ENCODE data around the gene GPR55. TPM values are rescaled to one million over a fixed set of nuclear protein-coding genes. Genes with fewer than 3 reads are reported as not detected.

Gene GPR55
- total and polyA plus RNA-seq, 2 of the 4 experiments (the other 2 are of a cell fraction), result 0.03 TPM; not detected in 1

DNA sequence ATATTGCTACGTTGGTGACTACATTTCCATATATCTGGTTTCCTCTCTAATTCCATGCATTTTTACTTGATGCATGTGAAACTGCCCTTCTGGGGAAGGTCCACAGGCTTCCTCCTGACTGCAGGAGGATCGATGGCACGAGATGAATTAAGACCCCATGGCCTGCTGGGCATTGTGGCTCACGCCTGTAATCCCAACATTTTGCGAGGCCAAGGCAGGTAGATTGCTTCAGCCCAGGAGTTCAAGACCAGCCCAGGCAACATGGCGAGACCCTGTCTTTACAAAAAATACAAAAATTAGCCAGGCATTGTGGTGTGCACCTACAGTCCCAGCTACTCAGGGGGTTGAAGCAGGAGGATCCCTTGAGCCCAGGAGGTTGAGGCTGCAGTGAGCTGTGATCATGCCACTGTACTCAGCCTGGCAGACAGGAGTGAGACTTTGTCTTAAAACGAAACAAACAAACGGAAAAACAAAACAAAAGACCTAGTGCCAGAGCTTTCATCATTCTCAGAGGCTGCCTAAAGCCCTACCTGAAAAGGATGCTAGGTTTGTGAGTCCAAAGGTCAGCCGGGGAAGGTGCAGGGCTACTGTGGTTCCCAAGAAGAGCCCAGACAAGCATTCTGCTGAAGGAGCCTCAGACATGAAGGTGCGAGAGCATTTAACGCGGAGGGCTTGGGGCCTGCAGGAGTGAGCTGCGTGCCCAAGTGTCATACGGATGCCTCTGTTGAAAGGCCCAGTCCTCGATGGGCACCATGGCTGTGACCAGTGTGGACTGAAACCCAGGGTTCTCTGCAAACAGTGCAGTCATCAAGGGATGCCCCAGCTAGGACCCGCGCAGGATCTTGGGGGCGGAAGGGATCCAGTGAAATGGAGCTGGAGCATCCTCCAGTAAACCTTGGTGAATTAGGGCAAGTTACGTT lies 21.6 kb downstream of the GPR55 start:
- Histone ChIP-seq H4K8ac (ENCODE audit: low read depth in 2 of 2, low read length in 2 of 2) (no peak overlapping the region), H3K4me2 (ENCODE audit: low read depth, low read length) (no peak overlapping the region), H2BK5ac (ENCODE audit: low read depth, low read length, poor library complexity, severe bottlenecking) (no peak overlapping the region), H3K23ac (ENCODE audit: low read depth, low read length) (no peak overlapping the region), H2AK9ac (replicated peaks; ENCODE audit: low read depth, low read length, poor library complexity) (no peak overlapping the region), H3K27me3 (ENCODE audit: control insufficient read depth, insufficient read depth, low read length) (peaks cover 23% of the 10 kb centered on the region), H3K56ac (ENCODE audit: extremely low read depth, insufficient read depth, low read length) (no peak overlapping the region), H2AK5ac (ENCODE audit: low read depth, low read length) (no peak overlapping the region), H3K14ac (replicated peaks; ENCODE audit: low read depth, low read length) (no peak overlapping the region), H2BK120ac (ENCODE audit: low read depth, low read length) (no peak overlapping the region), H3K9me3 (ENCODE audit: control insufficient read depth, insufficient read depth, low read length) (no peaks in the 10 kb centered on the region), H3K79me1 (ENCODE audit: low read depth in 1 of 2, low read length in 2 of 2) (no peaks in the 10 kb centered on the region), H3K36me3 (ENCODE audit: control insufficient read depth, insufficient read depth, low read length) (no peaks in the 10 kb centered on the region), H2BK20ac (ENCODE audit: low read depth, low read length) (no peak overlapping the region), H3K9ac (ENCODE audit: low read depth, low read length) (no peak overlapping the region), H3K18ac (ENCODE audit: low read depth, low read length) (no peak overlapping the region), H4K5ac (ENCODE audit: low read depth, low read length) (no peak overlapping the region), H3K4me3 (ENCODE audit: insufficient read depth, low read depth, low read length) (no peak overlapping the region), H4K91ac (ENCODE audit: insufficient read depth, low read depth, low read length) (no peak overlapping the region), H3K9me1 (ENCODE audit: insufficient read depth, low read length) (peaks cover 9% of the 10 kb centered on the region), H4K20me1 (ENCODE audit: insufficient read depth, low read length) (no peaks in the 10 kb centered on the region), H2AFZ (replicated peaks; ENCODE audit: low read length, poor library complexity) (no peak overlapping the region), H3K27ac (ENCODE audit: insufficient read depth, low read length) (no peak overlapping the region), H3K4ac (ENCODE audit: low read depth, low read length) (no peak overlapping the region), H3K4me1 (ENCODE audit: control insufficient read depth, insufficient read depth, low read length) (peaks cover 4% of the 10 kb centered on the region; the same call in 1 of the 2 replicates), H2BK15ac (ENCODE audit: low read depth, low read length) (no peak overlapping the region)
- ChIA-PET POLR2A (ENCODE audit: unreplicated experiment) (interaction anchor here (0.6 kb wide), 1 partner anchor 8 kb away, joined by 3 read pairs; no protein-coding TSS in a partner anchor), CTCF (interaction anchor here (0.6 to 1.9 kb wide), 5 partner anchors 79 to 86 kb away, joined by 3 to 10 read pairs (median 4); no protein-coding TSS in a partner anchor)
- intact Hi-C loops (cut with micrococcal nuclease) (loop anchor here (2.0 to 10.0 kb wide), 3 partner anchors 79 to 551 kb away; no protein-coding TSS in a partner anchor), dilution Hi-C loops (cut with HindIII; ENCODE audit: low sequenced_read_pairs, unreplicated experiment) (no loop called here), in situ Hi-C loops (cut with MboI; ENCODE audit: low sequenced_read_pairs) (loop anchor here (5.0 kb wide), 1 partner anchor 84 kb away; no protein-coding TSS in a partner anchor)
- no TSS peak for BruUV-seq (replicated peaks)
- ATAC-seq (ENCODE audit: low read depth) (no peak), DNase-seq (no peak)
- WGBS, 2 experiments (ENCODE audit: extremely low coverage in 2 of 2, insufficient read length in 1 of 2), result 87% methylated on average over 13 of the region's 19 CpGs; no CpG with 5 or more reads in 1 of the 2 experiments
- TF ChIP-seq, protein P1, sequence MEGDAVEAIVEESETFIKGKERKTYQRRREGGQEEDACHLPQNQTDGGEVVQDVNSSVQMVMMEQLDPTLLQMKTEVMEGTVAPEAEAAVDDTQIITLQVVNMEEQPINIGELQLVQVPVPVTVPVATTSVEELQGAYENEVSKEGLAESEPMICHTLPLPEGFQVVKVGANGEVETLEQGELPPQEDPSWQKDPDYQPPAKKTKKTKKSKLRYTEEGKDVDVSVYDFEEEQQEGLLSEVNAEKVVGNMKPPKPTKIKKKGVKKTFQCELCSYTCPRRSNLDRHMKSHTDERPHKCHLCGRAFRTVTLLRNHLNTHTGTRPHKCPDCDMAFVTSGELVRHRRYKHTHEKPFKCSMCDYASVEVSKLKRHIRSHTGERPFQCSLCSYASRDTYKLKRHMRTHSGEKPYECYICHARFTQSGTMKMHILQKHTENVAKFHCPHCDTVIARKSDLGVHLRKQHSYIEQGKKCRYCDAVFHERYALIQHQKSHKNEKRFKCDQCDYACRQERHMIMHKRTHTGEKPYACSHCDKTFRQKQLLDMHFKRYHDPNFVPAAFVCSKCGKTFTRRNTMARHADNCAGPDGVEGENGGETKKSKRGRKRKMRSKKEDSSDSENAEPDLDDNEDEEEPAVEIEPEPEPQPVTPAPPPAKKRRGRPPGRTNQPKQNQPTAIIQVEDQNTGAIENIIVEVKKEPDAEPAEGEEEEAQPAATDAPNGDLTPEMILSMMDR (conservative IDR thresholded peaks at IDR 0.05; ENCODE audit: low read depth, low read length), result no peak
- TF ChIP-seq FOS (IDR thresholded peaks at IDR 0.05; ENCODE audit: low read depth, low read length) (no peak), BHLHE40 (IDR thresholded peaks at IDR 0.05; ENCODE audit: low read depth, low read length) (no peak), RCOR1 (IDR thresholded peaks at IDR 0.05; ENCODE audit: insufficient replicate concordance, low read length) (no peak), RFX5 (IDR thresholded peaks at IDR 0.05; ENCODE audit: low read depth, low read length) (no peak), CHD1 (IDR thresholded peaks at IDR 0.05; ENCODE audit: low read depth, low read length) (no peak), POLR2A (IDR thresholded peaks at IDR 0.05; ENCODE audit: low read depth, low read length) (no peak), SMC3 (IDR thresholded peaks at IDR 0.05; ENCODE audit: low read depth, low read length) (no peak), NFE2L2 (IDR thresholded peaks at IDR 0.05; ENCODE audit: low read depth, low read length) (no peak)
- TF ChIP-seq, protein P2, sequence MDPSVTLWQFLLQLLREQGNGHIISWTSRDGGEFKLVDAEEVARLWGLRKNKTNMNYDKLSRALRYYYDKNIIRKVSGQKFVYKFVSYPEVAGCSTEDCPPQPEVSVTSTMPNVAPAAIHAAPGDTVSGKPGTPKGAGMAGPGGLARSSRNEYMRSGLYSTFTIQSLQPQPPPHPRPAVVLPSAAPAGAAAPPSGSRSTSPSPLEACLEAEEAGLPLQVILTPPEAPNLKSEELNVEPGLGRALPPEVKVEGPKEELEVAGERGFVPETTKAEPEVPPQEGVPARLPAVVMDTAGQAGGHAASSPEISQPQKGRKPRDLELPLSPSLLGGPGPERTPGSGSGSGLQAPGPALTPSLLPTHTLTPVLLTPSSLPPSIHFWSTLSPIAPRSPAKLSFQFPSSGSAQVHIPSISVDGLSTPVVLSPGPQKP (IDR thresholded peaks at IDR 0.05; ENCODE audit: borderline replicate concordance, low read depth, low read length), result no peak

Measured in IMR-90 (cell line).